ENCODE results near the gene CRK.

DNA sequence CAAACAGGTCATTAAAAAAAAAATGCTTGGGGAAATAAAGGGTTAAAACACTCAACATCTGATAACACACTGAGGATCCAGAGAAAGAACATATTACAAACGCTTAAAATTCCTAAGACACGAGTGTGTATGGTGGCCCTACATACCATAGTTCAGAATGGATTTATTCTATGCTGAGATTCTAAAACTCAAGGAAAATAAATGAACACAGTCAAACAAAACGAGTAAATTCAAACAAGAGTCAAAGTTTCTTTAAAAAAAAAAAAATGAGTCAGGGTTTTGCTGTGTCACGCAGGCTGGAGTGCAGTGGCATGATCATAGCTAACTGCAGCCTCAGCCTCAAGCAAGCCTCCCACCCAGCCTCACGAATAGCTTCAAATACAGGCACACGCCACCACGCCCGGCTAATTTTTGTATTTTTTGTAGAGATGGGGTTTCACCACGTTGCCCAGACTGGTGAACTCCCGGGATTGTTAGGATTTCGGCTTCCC is 17.4 kb downstream of the CRK start:
- TF ChIP-seq CTCF (IDR thresholded peaks at IDR 0.05) (no peak), POLR2A (IDR thresholded peaks at IDR 0.05) (no peak)
